ENCODE results near the gene ADRM1.

DNA sequence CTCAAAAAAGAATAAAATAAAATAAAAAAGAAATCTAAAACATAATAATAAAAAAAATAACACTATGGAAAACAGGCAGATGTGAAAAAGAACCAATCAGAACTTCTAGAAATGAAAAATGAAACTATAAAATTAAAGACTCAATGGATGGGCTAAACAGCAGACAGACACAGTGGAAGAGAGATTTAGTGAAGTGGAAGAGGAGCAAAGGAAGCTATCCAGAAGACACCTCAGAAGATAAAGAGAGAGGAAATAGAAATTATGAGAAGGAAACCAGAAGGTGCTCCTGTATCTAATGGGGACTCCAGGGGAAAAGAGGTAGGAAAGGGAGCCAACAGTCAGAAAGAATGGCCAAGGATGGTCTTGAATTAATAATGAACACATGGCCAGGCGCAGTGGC is 45.8 kb downstream of the ADRM1 start:
- TF ChIP-seq, protein P1, sequence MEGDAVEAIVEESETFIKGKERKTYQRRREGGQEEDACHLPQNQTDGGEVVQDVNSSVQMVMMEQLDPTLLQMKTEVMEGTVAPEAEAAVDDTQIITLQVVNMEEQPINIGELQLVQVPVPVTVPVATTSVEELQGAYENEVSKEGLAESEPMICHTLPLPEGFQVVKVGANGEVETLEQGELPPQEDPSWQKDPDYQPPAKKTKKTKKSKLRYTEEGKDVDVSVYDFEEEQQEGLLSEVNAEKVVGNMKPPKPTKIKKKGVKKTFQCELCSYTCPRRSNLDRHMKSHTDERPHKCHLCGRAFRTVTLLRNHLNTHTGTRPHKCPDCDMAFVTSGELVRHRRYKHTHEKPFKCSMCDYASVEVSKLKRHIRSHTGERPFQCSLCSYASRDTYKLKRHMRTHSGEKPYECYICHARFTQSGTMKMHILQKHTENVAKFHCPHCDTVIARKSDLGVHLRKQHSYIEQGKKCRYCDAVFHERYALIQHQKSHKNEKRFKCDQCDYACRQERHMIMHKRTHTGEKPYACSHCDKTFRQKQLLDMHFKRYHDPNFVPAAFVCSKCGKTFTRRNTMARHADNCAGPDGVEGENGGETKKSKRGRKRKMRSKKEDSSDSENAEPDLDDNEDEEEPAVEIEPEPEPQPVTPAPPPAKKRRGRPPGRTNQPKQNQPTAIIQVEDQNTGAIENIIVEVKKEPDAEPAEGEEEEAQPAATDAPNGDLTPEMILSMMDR (IDR thresholded peaks at IDR 0.05) = no peak
- no peak for TF ChIP-seq POLR2A (IDR thresholded peaks at IDR 0.05)

Measured in adrenal gland (tissue), 5 donors.